Trophoblast cell (in vitro differentiated cells and primary cell): ENCODE results near the gene STAMBPL1.

Experiments used
- DNase-seq, 2 donors: peaks; one replicate each; pipeline ENCODE4 v3.0.0-alpha.2; 2016
- H2AFZ ChIP-seq: 2 replicates; pipeline ENCODE4 v1.6.1; 2013; ENCODE audit warnings: low read length, moderate library complexity, mild to moderate bottlenecking; ENCODE audit not compliant: insufficient read depth, poor library complexity
- H2AK5ac ChIP-seq: 2 replicates; pipeline ENCODE4 v1.6.1; 2013; ENCODE audit warnings: mild to moderate bottlenecking, low read length
- H2BK120ac ChIP-seq: 2 replicates; pipeline ENCODE4 v1.6.1; 2013; ENCODE audit warnings: low read length, mild to moderate bottlenecking, moderate library complexity; ENCODE audit not compliant: insufficient read depth, poor library complexity
- H2BK12ac ChIP-seq: 2 replicates; pipeline ENCODE4 v1.6.1; 2013; ENCODE audit warnings: mild to moderate bottlenecking, low read length, moderate library complexity
- H2BK5ac ChIP-seq: 2 replicates; pipeline ENCODE4 v1.6.1; 2013; ENCODE audit warnings: low read length, low read depth, moderate library complexity, mild to moderate bottlenecking; ENCODE audit not compliant: poor library complexity
- H3K14ac ChIP-seq: 2 replicates; pipeline ENCODE4 v1.6.1; 2013; ENCODE audit warnings: mild to moderate bottlenecking, low read length
- H3K18ac ChIP-seq: 2 replicates; pipeline ENCODE4 v1.6.1; 2013; ENCODE audit warnings: mild to moderate bottlenecking, low read length
- H3K23ac ChIP-seq: 2 replicates; pipeline ENCODE4 v1.6.1; 2013; ENCODE audit warnings: low read length
- H3K27ac ChIP-seq: 2 replicates; pipeline ENCODE4 v1.5.1; 2013; ENCODE audit warnings: low read depth, mild to moderate bottlenecking, inconsistent platforms, low read length, moderate library complexity
- H3K27me3 ChIP-seq: 2 replicates; pipeline ENCODE4 v1.6.1; 2013; ENCODE audit warnings: inconsistent platforms, mild to moderate bottlenecking, low read length, moderate library complexity; ENCODE audit not compliant: insufficient read depth
- H3K36me3 ChIP-seq, 2 experiments: 1 replicate in 1 of 2; 2 replicates in 1 of 2; pipeline ENCODE4 v1.6.1; 2013; ENCODE audit warnings: low read length in 2 of 2, mild to moderate bottlenecking in 2 of 2, moderate library complexity in 1 of 2; ENCODE audit not compliant: insufficient read depth in 2 of 2, control insufficient read depth in 1 of 2
- H3K4ac ChIP-seq: 2 replicates; pipeline ENCODE4 v1.6.1; 2013; ENCODE audit warnings: low read depth, mild to moderate bottlenecking, low read length, moderate library complexity
- H3K4me1 ChIP-seq, 2 experiments: 1 replicate in 1 of 2; 2 replicates in 1 of 2; pipeline ENCODE4 v1.6.1; 2013; ENCODE audit warnings: low read length in 2 of 2, mild to moderate bottlenecking in 2 of 2, moderate library complexity in 1 of 2; ENCODE audit not compliant: insufficient read depth in 2 of 2, control insufficient read depth in 1 of 2
- H3K4me2 ChIP-seq: 2 replicates; pipeline ENCODE4 v1.6.1; 2013; ENCODE audit warnings: inconsistent platforms, mild to moderate bottlenecking, low read length, moderate library complexity
- H3K4me3 ChIP-seq: 2 replicates; pipeline ENCODE4 v1.5.1; 2013; ENCODE audit warnings: mild to moderate bottlenecking, low read depth, low read length, inconsistent platforms
- H3K79me1 ChIP-seq: one replicate; pipeline ENCODE4 v1.6.1; 2013; ENCODE audit warnings: low read length
- H3K79me2 ChIP-seq: 2 replicates; pipeline ENCODE4 v1.6.1; 2013; ENCODE audit warnings: low read length, mild to moderate bottlenecking; ENCODE audit not compliant: control insufficient read depth, insufficient read depth, poor library complexity
- H3K9ac ChIP-seq: 2 replicates; pipeline ENCODE4 v1.6.1; 2013; ENCODE audit warnings: mild to moderate bottlenecking, low read length
- H3K9me3 ChIP-seq: 2 replicates; pipeline ENCODE4 v1.6.1; 2013; ENCODE audit warnings: low read depth, mild to moderate bottlenecking, control low read depth, inconsistent platforms, low read length; ENCODE audit not compliant: insufficient read depth
- H4K12ac ChIP-seq: 2 replicates; pipeline ENCODE4 v1.6.1; 2013; ENCODE audit warnings: low read depth, mild to moderate bottlenecking, low read length, moderate library complexity
- H4K8ac ChIP-seq: 2 replicates; pipeline ENCODE4 v1.6.1; 2013; ENCODE audit warnings: low read depth, mild to moderate bottlenecking, low read length, moderate library complexity
- H4K91ac ChIP-seq: one replicate; pipeline ENCODE4 v1.6.1; 2013; ENCODE audit warnings: low read depth, mild to moderate bottlenecking, low read length, moderate library complexity
- WGBS: extraction: QIAGEN DNeasy Blood & Tissue Kit; methylation state at CpG from one replicate; pipeline ENCODE4 v1.1.7; 2013; ENCODE audit warnings: missing lambda C conversion rate; ENCODE audit not compliant: insufficient read length, insufficient coverage; ENCODE audit errors: extremely low coverage; 5-methylcytosine and 5-hydroxymethylcytosine counted together

The STAMBPL1 gene

GRCh38 chr10:88960802-88961201 lies 80.8 kb downstream of the STAMBPL1 start:
- H4K12ac ChIP-seq, result no peak overlapping the region
- no peak overlapping the region for H3K14ac ChIP-seq
- no peak overlapping the region for H3K27ac ChIP-seq
- H2BK12ac ChIP-seq, result no peak overlapping the region
- no peak overlapping the region for H4K8ac ChIP-seq
- DNase-seq, result no peak
- WGBS, result no CpG with 5 or more reads among the region's 1 CpG
- no peaks in the 10 kb centered on the region for H3K9me3 ChIP-seq
- H3K4me3 ChIP-seq, result no peak overlapping the region
- no peak overlapping the region for H4K91ac ChIP-seq
- no peak overlapping the region for H2BK120ac ChIP-seq
- no peak overlapping the region for H3K23ac ChIP-seq
- no peak overlapping the region for H3K18ac ChIP-seq
- no peaks in the 10 kb centered on the region for H3K36me3 ChIP-seq
- H3K27me3 ChIP-seq, result no peaks in the 10 kb centered on the region
- H3K4me2 ChIP-seq, result no peak overlapping the region
- H3K79me2 ChIP-seq, result no peaks in the 10 kb centered on the region
- no peak overlapping the region for H2BK5ac ChIP-seq
- H3K4ac ChIP-seq, result no peak overlapping the region
- no peak overlapping the region for H2AK5ac ChIP-seq
- H3K9ac ChIP-seq, result no peak overlapping the region
- H2AFZ ChIP-seq, result no peak overlapping the region
- H3K4me1 ChIP-seq, result peaks cover 3 to 8% of the 10 kb centered on the region in 2 experiments
- H3K79me1 ChIP-seq, result peaks cover 4% of the 10 kb centered on the region

DNA sequence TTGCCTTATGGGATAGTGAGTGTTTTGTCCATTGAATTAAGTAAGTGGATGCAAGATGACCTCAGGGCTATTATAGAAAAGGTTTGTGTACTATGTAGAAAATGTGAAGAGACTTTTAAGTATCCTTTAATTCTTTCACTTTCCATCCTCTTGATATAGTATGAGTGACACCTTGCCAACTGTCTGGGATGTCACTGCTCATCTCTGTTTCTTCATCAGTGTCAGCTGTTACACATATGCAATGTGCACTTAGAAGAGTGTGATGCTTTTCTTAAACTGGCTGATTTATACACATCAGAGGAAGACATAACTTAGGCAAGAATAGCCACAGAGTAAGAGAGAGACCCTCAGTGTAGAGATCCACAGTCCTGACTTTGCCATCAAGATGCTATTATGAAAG lies 81.2 kb downstream of the STAMBPL1 start:
- no peak overlapping the region for H2BK120ac ChIP-seq
- H4K12ac ChIP-seq, result no peak overlapping the region
- no peak overlapping the region for H3K4me3 ChIP-seq
- H3K27ac ChIP-seq, result no peak overlapping the region
- H2AK5ac ChIP-seq, result no peak overlapping the region
- DNase-seq, result no peak
- no peak overlapping the region for H2BK12ac ChIP-seq
- H3K4me2 ChIP-seq, result no peak overlapping the region
- no peak overlapping the region for H3K14ac ChIP-seq
- H4K91ac ChIP-seq, result no peak overlapping the region
- peaks cover 8% of the 10 kb centered on the region for H3K79me1 ChIP-seq
- H3K18ac ChIP-seq, result no peak overlapping the region
- H3K4me1 ChIP-seq, result peaks cover 3 to 10% of the 10 kb centered on the region in 2 experiments
- no peak overlapping the region for H3K23ac ChIP-seq
- no peak overlapping the region for H3K9ac ChIP-seq
- H3K4ac ChIP-seq, result no peak overlapping the region
- no peak overlapping the region for H4K8ac ChIP-seq
- H2BK5ac ChIP-seq, result no peak overlapping the region
- H3K36me3 ChIP-seq, result no peaks in the 10 kb centered on the region
- no peaks in the 10 kb centered on the region for H3K79me2 ChIP-seq
- no peaks in the 10 kb centered on the region for H3K27me3 ChIP-seq
- H3K9me3 ChIP-seq, result no peaks in the 10 kb centered on the region
- H2AFZ ChIP-seq, result no peak overlapping the region

DNA sequence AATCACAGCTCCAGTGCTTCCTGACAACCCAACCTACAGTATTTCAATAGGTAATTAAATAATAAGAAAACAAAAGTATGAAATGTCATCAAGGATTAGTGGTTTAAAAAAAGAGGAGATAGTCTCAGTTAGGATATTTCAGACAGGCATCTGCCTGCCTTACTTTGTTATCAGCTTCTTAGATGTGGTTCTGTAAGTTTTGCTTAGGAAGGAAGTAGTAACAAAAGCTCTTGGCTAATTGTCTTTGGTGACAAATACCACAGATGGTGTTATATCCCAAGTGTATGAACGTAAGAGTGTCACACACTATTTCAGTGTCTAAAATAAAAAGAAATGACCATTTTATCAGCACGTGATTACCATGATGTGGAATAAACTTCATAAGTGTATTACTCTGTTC lies 82.3 kb downstream of the STAMBPL1 start:
- Histone ChIP-seq H3K14ac (no peak overlapping the region), H3K4me1 (peaks cover 7 to 16% of the 10 kb centered on the region in 2 experiments), H4K8ac (no peak overlapping the region), H3K79me1 (peaks cover 8% of the 10 kb centered on the region), H3K4me2 (no peak overlapping the region), H4K12ac (no peak overlapping the region), H3K4ac (no peak overlapping the region), H3K23ac (no peak overlapping the region), H3K36me3 (no peaks in the 10 kb centered on the region), H4K91ac (no peak overlapping the region), H2AFZ (no peak overlapping the region), H2BK5ac (no peak overlapping the region), H3K9ac (no peak overlapping the region), H3K79me2 (no peaks in the 10 kb centered on the region), H3K27me3 (no peaks in the 10 kb centered on the region), H2AK5ac (no peak overlapping the region), H2BK12ac (no peak overlapping the region), H2BK120ac (no peak overlapping the region), H3K9me3 (no peaks in the 10 kb centered on the region), H3K27ac (no peak overlapping the region), H3K4me3 (no peak overlapping the region), H3K18ac (no peak overlapping the region)
- DNase-seq, result no peak
- no CpG with 5 or more reads among the region's 2 CpGs for WGBS

DNA sequence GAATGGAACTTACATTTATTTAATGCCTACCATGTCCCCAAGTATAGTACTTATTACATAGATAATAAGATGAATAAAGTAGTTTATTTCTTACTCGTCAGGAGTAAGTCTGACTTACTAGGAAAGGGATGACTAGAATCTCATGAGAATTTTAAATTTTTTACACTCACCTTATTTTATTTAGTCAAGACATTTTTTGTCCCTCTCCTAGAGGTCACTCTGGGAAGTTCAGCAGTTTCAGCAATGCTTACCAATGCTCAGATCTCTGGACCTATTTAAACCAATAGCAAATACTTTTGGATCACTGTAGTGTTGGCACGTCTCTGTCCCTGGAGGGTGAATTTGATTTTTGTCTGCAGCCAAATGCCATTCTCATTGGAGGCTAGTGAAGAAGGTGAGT lies 83.3 kb downstream of the STAMBPL1 start:
- Histone ChIP-seq H3K79me2 (no peaks in the 10 kb centered on the region), H3K9ac (no peak overlapping the region), H3K27me3 (no peaks in the 10 kb centered on the region), H3K4me1 (peaks cover 7 to 17% of the 10 kb centered on the region in 2 experiments), H3K27ac (no peak overlapping the region), H3K4me2 (no peak overlapping the region), H4K12ac (no peak overlapping the region), H2BK5ac (no peak overlapping the region), H2AK5ac (no peak overlapping the region), H3K14ac (no peak overlapping the region), H4K91ac (no peak overlapping the region), H2AFZ (no peak overlapping the region), H4K8ac (no peak overlapping the region), H3K36me3 (no peaks in the 10 kb centered on the region), H3K4me3 (no peak overlapping the region), H3K79me1 (peaks cover 8% of the 10 kb centered on the region), H3K18ac (no peak overlapping the region), H3K23ac (no peak overlapping the region), H3K4ac (no peak overlapping the region), H2BK12ac (no peak overlapping the region), H2BK120ac (no peak overlapping the region), H3K9me3 (no peaks in the 10 kb centered on the region)
- DNase-seq, result no peak
- no CpG with 5 or more reads among the region's 2 CpGs for WGBS
